IPS-15b (cell line): ENCODE results near the gene CTSD.

Source experiments
- H3K27me3 ChIP-seq: one replicate; pipeline ENCODE4 v1.6.1; 2013; ENCODE audit warnings: low read length; ENCODE audit not compliant: control insufficient read depth, insufficient read depth
- H3K36me3 ChIP-seq: one replicate; pipeline ENCODE4 v1.6.1; 2013; ENCODE audit warnings: low read length; ENCODE audit not compliant: control insufficient read depth, insufficient read depth
- H3K4me1 ChIP-seq: one replicate; pipeline ENCODE4 v1.6.1; 2013; ENCODE audit warnings: mild to moderate bottlenecking, low read length; ENCODE audit not compliant: control insufficient read depth, insufficient read depth
- H3K4me3 ChIP-seq: one replicate; pipeline ENCODE4 v1.5.1; 2013; ENCODE audit warnings: low read depth, low read length
- H3K9ac ChIP-seq: one replicate; pipeline ENCODE4 v1.6.1; 2013; ENCODE audit warnings: low read depth, mild to moderate bottlenecking, low read length
- H3K9me3 ChIP-seq: one replicate; pipeline ENCODE4 v1.6.1; 2013; ENCODE audit warnings: mild to moderate bottlenecking, low read length; ENCODE audit not compliant: control insufficient read depth, insufficient read depth

Gene CTSD

GRCh38 chr11:1780700-1781592 is 17.2 kb upstream of the CTSD start:
- no peaks in the 10 kb centered on the region for H3K27me3 ChIP-seq
- no peaks in the 10 kb centered on the region for H3K4me1 ChIP-seq
- no peak overlapping the region for H3K4me3 ChIP-seq
- no peaks in the 10 kb centered on the region for H3K9me3 ChIP-seq
- no peak overlapping the region for H3K9ac ChIP-seq
- H3K36me3 ChIP-seq: no peaks in the 10 kb centered on the region

GRCh38 chr11:1779806-1780699 is 16.3 kb upstream of the CTSD start:
- no peak overlapping the region for H3K9ac ChIP-seq
- H3K4me1 ChIP-seq: no peaks in the 10 kb centered on the region
- H3K9me3 ChIP-seq: no peaks in the 10 kb centered on the region
- H3K36me3 ChIP-seq: no peaks in the 10 kb centered on the region
- H3K27me3 ChIP-seq: no peaks in the 10 kb centered on the region
- H3K4me3 ChIP-seq: no peak overlapping the region

- Histone ChIP-seq H3K36me3 (no peaks in the 10 kb centered on the region), H3K4me1 (no peaks in the 10 kb centered on the region), H3K9me3 (no peaks in the 10 kb centered on the region), H3K4me3 (no peak overlapping the region), H3K27me3 (no peaks in the 10 kb centered on the region), H3K9ac (no peak overlapping the region)
These were observed 15.5 kb upstream of the CTSD start for GRCh38 chr11:1779034-1779805.

- Histone ChIP-seq H3K9ac (no peak overlapping the region), H3K4me1 (peaks cover 2% of the 10 kb centered on the region), H3K9me3 (no peaks in the 10 kb centered on the region), H3K36me3 (no peaks in the 10 kb centered on the region), H3K4me3 (no peak overlapping the region), H3K27me3 (no peaks in the 10 kb centered on the region)
These were observed 14.6 kb upstream of the CTSD start for GRCh38 chr11:1778141-1778911.

- Histone ChIP-seq H3K4me3 (no peak overlapping the region), H3K9ac (no peak overlapping the region), H3K9me3 (no peaks in the 10 kb centered on the region), H3K27me3 (no peaks in the 10 kb centered on the region), H3K4me1 (peaks cover 4% of the 10 kb centered on the region), H3K36me3 (no peaks in the 10 kb centered on the region)
These were observed 14.0 kb upstream of the CTSD start for GRCh38 chr11:1777737-1778136.

GRCh38 chr11:1776944-1777715 is 13.4 kb upstream of the CTSD start:
- H3K4me1 ChIP-seq: peaks cover 5% of the 10 kb centered on the region
- no peaks in the 10 kb centered on the region for H3K27me3 ChIP-seq
- H3K9ac ChIP-seq: no peak overlapping the region
- no peaks in the 10 kb centered on the region for H3K36me3 ChIP-seq
- H3K4me3 ChIP-seq: no peak overlapping the region
- no peaks in the 10 kb centered on the region for H3K9me3 ChIP-seq

- Histone ChIP-seq H3K4me3 (no peak overlapping the region), H3K9ac (no peak overlapping the region), H3K36me3 (no peaks in the 10 kb centered on the region), H3K4me1 (peaks cover 8% of the 10 kb centered on the region), H3K27me3 (no peaks in the 10 kb centered on the region), H3K9me3 (no peaks in the 10 kb centered on the region)
These were observed 12.7 kb upstream of the CTSD start for GRCh38 chr11:1776331-1776851.

GRCh38 chr11:1774886-1775285 is 11.2 kb upstream of the CTSD start:
- Histone ChIP-seq H3K9ac (no peak overlapping the region), H3K27me3 (no peaks in the 10 kb centered on the region), H3K4me3 (no peak overlapping the region), H3K4me1 (peaks cover 8% of the 10 kb centered on the region), H3K9me3 (no peaks in the 10 kb centered on the region), H3K36me3 (no peaks in the 10 kb centered on the region)

- no peaks in the 10 kb centered on the region for H3K9me3 ChIP-seq
- H3K9ac ChIP-seq: no peak overlapping the region
- H3K36me3 ChIP-seq: no peaks in the 10 kb centered on the region
- H3K27me3 ChIP-seq: no peaks in the 10 kb centered on the region
- no peak overlapping the region for H3K4me3 ChIP-seq
- peaks cover 8% of the 10 kb centered on the region for H3K4me1 ChIP-seq
These were observed 10.3 kb upstream of the CTSD start for GRCh38 chr11:1773994-1774550.
